Left ventricle myocardium inferior (tissue), 1 donor: Measurements from ENCODE around the gene DKK2. TPM values are rescaled to one million over a fixed set of nuclear protein-coding genes. Genes with fewer than 3 reads are reported as not detected.

Experiments used
- DNase-seq: peaks from one replicate; pipeline ENCODE4 v3.0.0-alpha.2; 2020
- H3K27ac ChIP-seq: fragments of 200-600 bp; replicated peaks from 2 replicates; pipeline ENCODE4 v1.8.0; 2021
- H3K27me3 ChIP-seq: fragments of 200-600 bp; 2 replicates; pipeline ENCODE4 v1.8.0; 2021; ENCODE audit warnings: low read depth
- H3K36me3 ChIP-seq: fragments of 200-600 bp; 2 replicates; pipeline ENCODE4 v1.8.0; 2021
- H3K4me1 ChIP-seq: fragments of 200-600 bp; 2 replicates; pipeline ENCODE4 v1.8.0; 2021
- H3K4me3 ChIP-seq: fragments of 200-600 bp; 2 replicates; pipeline ENCODE4 v1.8.0; 2021; ENCODE audit warnings: mild to moderate bottlenecking, moderate library complexity
- H3K9me3 ChIP-seq: fragments of 200-600 bp; replicated peaks from 2 replicates; pipeline ENCODE4 v1.8.0; 2021
- CTCF ChIP-seq: fragments of 200-600 bp; IDR thresholded peaks from 2 replicates; pipeline ENCODE4 v1.8.0; 2021; ENCODE audit warnings: antibody characterized with exemption, mild to moderate bottlenecking, borderline replicate concordance
- intact Hi-C: fragments of 100-400 bp; cut with micrococcal nuclease; formaldehyde crosslinking; loops from one replicate; pipeline ENCODE4 v1.11.0; 2022
- total RNA-seq: library from RNA; stranded (reverse); fragmentation: NEBNext Ultra II Directional; extraction: Animal tissue kit (Norgen Biotek cat#: 25700); gene quantifications from one replicate; pipeline ENCODE4 v1.2.1, GENCODE V29; 2021
- donor health status: DM: no; HTN: yes; CAD: no; lungs with severe emphysema.

DKK2 gene
- total RNA-seq, 1 donor from 2014 or later = 4.2 TPM

- no peak for DNase-seq
- intact Hi-C loops = no loop called here
- no peaks in the 10 kb centered on the region for H3K9me3 ChIP-seq
- H3K4me1 ChIP-seq = peaks cover 38% of the 10 kb centered on the region
- H3K4me3 ChIP-seq = peak overlapping the region; percentile 56
- H3K36me3 ChIP-seq = no peaks in the 10 kb centered on the region
- H3K27ac ChIP-seq = no peak overlapping the region
- H3K27me3 ChIP-seq = peaks cover 90% of the 10 kb centered on the region
- TF ChIP-seq CTCF = no peak
Observed at GRCh38 chr4:107034996-107035818, 906 bp downstream of the DKK2 start.

- peaks cover 81% of the 10 kb centered on the region for H3K27me3 ChIP-seq
- no peak for TF ChIP-seq CTCF
- H3K36me3 ChIP-seq = no peaks in the 10 kb centered on the region
- H3K4me3 ChIP-seq = peak overlapping the region; percentile 56
- H3K9me3 ChIP-seq = no peaks in the 10 kb centered on the region
- intact Hi-C loops = no loop called here
- no peak overlapping the region for H3K27ac ChIP-seq
- H3K4me1 ChIP-seq = peaks cover 38% of the 10 kb centered on the region
- DNase-seq = no peak
Observed at GRCh38 chr4:107034091-107034995, 1.8 kb downstream of the DKK2 start.

GRCh38 chr4:107027379-107027778 is 8.7 kb downstream of the DKK2 start:
- no peak overlapping the region for H3K27ac ChIP-seq
- no peaks in the 10 kb centered on the region for H3K36me3 ChIP-seq
- no peak for DNase-seq
- TF ChIP-seq CTCF = no peak
- H3K4me3 ChIP-seq = no peak overlapping the region
- peaks cover 9% of the 10 kb centered on the region for H3K9me3 ChIP-seq
- no peaks in the 10 kb centered on the region for H3K4me1 ChIP-seq
- peaks cover 11% of the 10 kb centered on the region for H3K27me3 ChIP-seq
- intact Hi-C loops = no loop called here

GRCh38 chr4:107018344-107018735 is 17.8 kb downstream of the DKK2 start:
- no peaks in the 10 kb centered on the region for H3K27me3 ChIP-seq
- H3K36me3 ChIP-seq = no peaks in the 10 kb centered on the region
- no peak for DNase-seq
- no peak overlapping the region for H3K27ac ChIP-seq
- H3K9me3 ChIP-seq = no peaks in the 10 kb centered on the region
- intact Hi-C loops = no loop called here
- no peak overlapping the region for H3K4me3 ChIP-seq
- no peaks in the 10 kb centered on the region for H3K4me1 ChIP-seq
- TF ChIP-seq CTCF = no peak

GRCh38 chr4:107017443-107018343 is 18.4 kb downstream of the DKK2 start:
- no peak for DNase-seq
- Histone ChIP-seq H3K27ac (no peak overlapping the region), H3K4me3 (no peak overlapping the region), H3K4me1 (no peaks in the 10 kb centered on the region), H3K27me3 (no peaks in the 10 kb centered on the region), H3K9me3 (no peaks in the 10 kb centered on the region), H3K36me3 (no peaks in the 10 kb centered on the region)
- no peak for TF ChIP-seq CTCF
- intact Hi-C loops = no loop called here
